HCT116 (cell line): Measurements from ENCODE around the gene PRKCH.

Experiments used
- CEBPB ChIP-seq: IDR thresholded peaks from 2 replicates; pipeline ENCODE4 v1.6.1; 2012; ENCODE audit warnings: low read depth
- CTCF ChIP-seq, 3 experiments: fragments of 200-600 bp in 1 of 3; sonication (generic) in 1 of 3; IDR thresholded peaks in 2 of 3; conservative IDR thresholded peaks in 1 of 3; 2 replicates each; pipeline ENCODE4 v1.5.1; 2012 to 2017; ENCODE audit warnings: low read depth in 2 of 3, low read length in 2 of 3, antibody characterized with exemption in 1 of 3, borderline replicate concordance in 1 of 3, control low read depth in 1 of 3, mild to moderate bottlenecking in 1 of 3, mixed read lengths in 1 of 3, mixed run types in 1 of 3, moderate library complexity in 1 of 3; ENCODE audit not compliant: insufficient read depth in 1 of 3
- MAX ChIP-seq: IDR thresholded peaks from 2 replicates; pipeline ENCODE4 v1.6.1; 2012
- TCF7L2 ChIP-seq: IDR thresholded peaks from 2 replicates; pipeline ENCODE4 v1.7.0; 2011; ENCODE audit warnings: borderline replicate concordance, inconsistent platforms; ENCODE audit not compliant: insufficient read depth, insufficient read length; ENCODE audit errors: extremely low read depth
- ZFX ChIP-seq: fragments of 450-650 bp; IDR thresholded peaks from 2 replicates; pipeline ENCODE4 v1.6.1; 2017

GRCh38 chr14:61501714-61502458, 180.5 kb downstream of the PRKCH start:
- TF ChIP-seq CTCF (IDR thresholded peaks at IDR 0.05 in 2 of 3, conservative IDR thresholded peaks at IDR 0.05 in 1 of 3; ENCODE audit: borderline replicate concordance in 1 of 3, insufficient read depth in 1 of 3, low read depth in 2 of 3, low read length in 2 of 3): no peak
- TF ChIP-seq MAX: no peak
- no peak for TF ChIP-seq CEBPB
- no peak for TF ChIP-seq ZFX
- TF ChIP-seq TCF7L2: no peak
